KG1 (cell line): ENCODE data around the gene PREP.
"Not testable (repeated sequence)": the region's sequence is repeated elsewhere in the genome, so short reads cannot be mapped to it uniquely, and the experiment has no call there.

Source experiments
- DNase-seq: peaks from one replicate; lab custom pipeline; 2025; lab: John Stamatoyannopoulos, UW

PREP gene

GRCh38 chr6:105402939-105403935 lies at the start of gene PREP:
Gene PREP (minus strand): TSS chr6:105403082. CDS start chr6:105402891, 191 bp downstream.
- peak; percentile 66 for DNase-seq

- DNase-seq: no peak
Measured at GRCh38 chr6:105452376-105452775, 49.5 kb upstream of the PREP start.

GRCh38 chr6:105449756-105450390 lies 47.0 kb upstream of the PREP start:
- DNase-seq: no peak

GRCh38 chr6:105445481-105445880 lies 42.6 kb upstream of the PREP start:
- DNase-seq: no peak

- no peak for DNase-seq
Measured at GRCh38 chr6:105443941-105444340, 41.1 kb upstream of the PREP start.

- no peak for DNase-seq
Measured at GRCh38 chr6:105442369-105442768, 39.5 kb upstream of the PREP start.

GRCh38 chr6:105437236-105437635 lies 34.4 kb upstream of the PREP start:
- DNase-seq: no peak

- DNase-seq: no peak
Measured at GRCh38 chr6:105433723-105434122, 30.8 kb upstream of the PREP start.

- DNase-seq: no peak
Measured at GRCh38 chr6:105432797-105433196, 29.9 kb upstream of the PREP start.

GRCh38 chr6:105431226-105431625 lies 28.3 kb upstream of the PREP start:
- peak; percentile 41 for DNase-seq

GRCh38 chr6:105430685-105431084 lies 27.8 kb upstream of the PREP start:
- DNase-seq: no peak

GRCh38 chr6:105429676-105430075 lies 26.8 kb upstream of the PREP start:
- DNase-seq: no peak

GRCh38 chr6:105428342-105428957 lies 25.6 kb upstream of the PREP start:
- DNase-seq: no peak

- peak; percentile 54 for DNase-seq
Measured at GRCh38 chr6:105424175-105424783, 21.4 kb upstream of the PREP start.

GRCh38 chr6:105416971-105417370 lies 14.1 kb upstream of the PREP start:
- not testable (repeated sequence) for DNase-seq

- no peak for DNase-seq
Measured at GRCh38 chr6:105409734-105410133, 6.9 kb upstream of the PREP start.

GRCh38 chr6:105402090-105402938 lies 568 bp downstream of the PREP start:
- no peak for DNase-seq

- no peak for DNase-seq
Measured at GRCh38 chr6:105401247-105402089, 1.4 kb downstream of the PREP start.

- no peak for DNase-seq
Measured at GRCh38 chr6:105400501-105400900, 2.4 kb downstream of the PREP start.

GRCh38 chr6:105398859-105399258 lies 4.0 kb downstream of the PREP start:
- DNase-seq: no peak
